Measurements from ENCODE around the gene TNS1. TPM values are rescaled to one million over a fixed set of nuclear protein-coding genes. Genes with fewer than 3 reads are reported as not detected.

The TNS1 gene
- total RNA-seq, 2 donors from 2014 or later = 0.65 to 0.93 TPM

- no peaks in the 10 kb centered on the region for H3K27me3 Mint-ChIP-seq (ENCODE audit: low read depth)
- no peaks in the 10 kb centered on the region for H3K9me3 Mint-ChIP-seq
- no peak for DNase-seq
- H3K4me3 Mint-ChIP-seq = no peak overlapping the region
- H3K4me1 Mint-ChIP-seq (ENCODE audit: low read depth) = no peaks in the 10 kb centered on the region
- H3K36me3 Mint-ChIP-seq (ENCODE audit: insufficient read depth in 2 of 2) = no peaks in the 10 kb centered on the region
- no peak for ATAC-seq (replicated peaks in 1 of 2)
- H3K27ac Mint-ChIP-seq = no peak overlapping the region
These were observed 133.9 kb downstream of the TNS1 start for GRCh38 chr2:217868911-217869334.

- H3K4me3 Mint-ChIP-seq = no peak overlapping the region
- no peaks in the 10 kb centered on the region for H3K36me3 Mint-ChIP-seq (ENCODE audit: insufficient read depth in 2 of 2)
- no peaks in the 10 kb centered on the region for H3K9me3 Mint-ChIP-seq
- H3K27ac Mint-ChIP-seq = no peak overlapping the region
- DNase-seq (no peak), ATAC-seq (replicated peaks in 1 of 2) (no peak)
- H3K27me3 Mint-ChIP-seq (ENCODE audit: low read depth) = no peaks in the 10 kb centered on the region
- H3K4me1 Mint-ChIP-seq (ENCODE audit: low read depth) = no peaks in the 10 kb centered on the region
These were observed 134.4 kb downstream of the TNS1 start for GRCh38 chr2:217868265-217868892.

- ATAC-seq (replicated peaks in 1 of 2) (no peak), DNase-seq (no peak)
- Mint-ChIP-seq H3K27ac (no peak overlapping the region), H3K36me3 (ENCODE audit: insufficient read depth in 2 of 2) (no peaks in the 10 kb centered on the region), H3K4me1 (ENCODE audit: low read depth) (no peaks in the 10 kb centered on the region), H3K4me3 (no peak overlapping the region), H3K9me3 (no peaks in the 10 kb centered on the region), H3K27me3 (ENCODE audit: low read depth) (no peaks in the 10 kb centered on the region)
These were observed 136.3 kb downstream of the TNS1 start for GRCh38 chr2:217866457-217866856.

- no peaks in the 10 kb centered on the region for H3K9me3 Mint-ChIP-seq
- H3K27me3 Mint-ChIP-seq (ENCODE audit: low read depth) = no peaks in the 10 kb centered on the region
- H3K27ac Mint-ChIP-seq = no peak overlapping the region
- DNase-seq (peak in 1 of 2 donors; percentile 18), ATAC-seq (replicated peaks in 1 of 2) (peak; percentile 71 to 87)
- H3K4me3 Mint-ChIP-seq = no peak overlapping the region
- H3K4me1 Mint-ChIP-seq (ENCODE audit: low read depth) = no peaks in the 10 kb centered on the region
- no peaks in the 10 kb centered on the region for H3K36me3 Mint-ChIP-seq (ENCODE audit: insufficient read depth in 2 of 2)
These were observed 137.6 kb downstream of the TNS1 start for GRCh38 chr2:217864963-217865772.

- no peaks in the 10 kb centered on the region for H3K36me3 Mint-ChIP-seq (ENCODE audit: insufficient read depth in 2 of 2)
- H3K4me1 Mint-ChIP-seq (ENCODE audit: low read depth) = no peaks in the 10 kb centered on the region
- no peak for DNase-seq
- H3K27me3 Mint-ChIP-seq (ENCODE audit: low read depth) = no peaks in the 10 kb centered on the region
- no peak for ATAC-seq (replicated peaks in 1 of 2)
- no peak overlapping the region for H3K4me3 Mint-ChIP-seq
- no peaks in the 10 kb centered on the region for H3K9me3 Mint-ChIP-seq
- H3K27ac Mint-ChIP-seq = no peak overlapping the region
These were observed 138.9 kb downstream of the TNS1 start for GRCh38 chr2:217863883-217864282.

- Mint-ChIP-seq H3K27me3 (ENCODE audit: low read depth) (no peaks in the 10 kb centered on the region), H3K4me3 (no peak overlapping the region), H3K4me1 (ENCODE audit: low read depth) (no peaks in the 10 kb centered on the region), H3K27ac (no peak overlapping the region), H3K9me3 (no peaks in the 10 kb centered on the region), H3K36me3 (ENCODE audit: insufficient read depth in 2 of 2) (no peaks in the 10 kb centered on the region)
- ATAC-seq (replicated peaks in 1 of 2) = no peak
- DNase-seq = no peak
These were observed 141.4 kb downstream of the TNS1 start for GRCh38 chr2:217861334-217861877.

GRCh38 chr2:217859926-217860325 is 142.9 kb downstream of the TNS1 start:
- no peaks in the 10 kb centered on the region for H3K4me1 Mint-ChIP-seq (ENCODE audit: low read depth)
- H3K27ac Mint-ChIP-seq = no peak overlapping the region
- H3K9me3 Mint-ChIP-seq = no peaks in the 10 kb centered on the region
- ATAC-seq (replicated peaks in 1 of 2) = no peak
- no peaks in the 10 kb centered on the region for H3K27me3 Mint-ChIP-seq (ENCODE audit: low read depth)
- H3K4me3 Mint-ChIP-seq = no peak overlapping the region
- H3K36me3 Mint-ChIP-seq (ENCODE audit: insufficient read depth in 2 of 2) = no peaks in the 10 kb centered on the region
- DNase-seq = no peak

- no peaks in the 10 kb centered on the region for H3K4me1 Mint-ChIP-seq (ENCODE audit: low read depth)
- ATAC-seq (replicated peaks in 1 of 2) (no peak), DNase-seq (no peak)
- H3K4me3 Mint-ChIP-seq = no peak overlapping the region
- no peaks in the 10 kb centered on the region for H3K36me3 Mint-ChIP-seq (ENCODE audit: insufficient read depth in 2 of 2)
- H3K9me3 Mint-ChIP-seq = no peaks in the 10 kb centered on the region
- no peaks in the 10 kb centered on the region for H3K27me3 Mint-ChIP-seq (ENCODE audit: low read depth)
- H3K27ac Mint-ChIP-seq = no peak overlapping the region
These were observed 144.0 kb downstream of the TNS1 start for GRCh38 chr2:217858519-217859491.

- H3K36me3 Mint-ChIP-seq (ENCODE audit: insufficient read depth in 2 of 2) = no peaks in the 10 kb centered on the region
- no peaks in the 10 kb centered on the region for H3K4me1 Mint-ChIP-seq (ENCODE audit: low read depth)
- H3K4me3 Mint-ChIP-seq = no peak overlapping the region
- ATAC-seq (replicated peaks in 1 of 2) = no peak
- H3K9me3 Mint-ChIP-seq = no peaks in the 10 kb centered on the region
- H3K27me3 Mint-ChIP-seq (ENCODE audit: low read depth) = no peaks in the 10 kb centered on the region
- no peak for DNase-seq
- no peak overlapping the region for H3K27ac Mint-ChIP-seq
These were observed 144.9 kb downstream of the TNS1 start for GRCh38 chr2:217857624-217858506.

GRCh38 chr2:217856871-217857270 is 145.9 kb downstream of the TNS1 start:
- Mint-ChIP-seq H3K9me3 (no peaks in the 10 kb centered on the region), H3K36me3 (ENCODE audit: insufficient read depth in 2 of 2) (no peaks in the 10 kb centered on the region), H3K4me1 (ENCODE audit: low read depth) (no peaks in the 10 kb centered on the region), H3K27ac (no peak overlapping the region), H3K4me3 (no peak overlapping the region), H3K27me3 (ENCODE audit: low read depth) (no peaks in the 10 kb centered on the region)
- no peak for DNase-seq
- no peak for ATAC-seq (replicated peaks in 1 of 2)

- Mint-ChIP-seq H3K4me3 (no peak overlapping the region), H3K9me3 (no peaks in the 10 kb centered on the region), H3K36me3 (ENCODE audit: insufficient read depth in 2 of 2) (no peaks in the 10 kb centered on the region), H3K27me3 (ENCODE audit: low read depth) (no peaks in the 10 kb centered on the region), H3K27ac (no peak overlapping the region), H3K4me1 (ENCODE audit: low read depth) (no peaks in the 10 kb centered on the region)
- ATAC-seq (replicated peaks in 1 of 2) (no peak), DNase-seq (no peak)
These were observed 146.6 kb downstream of the TNS1 start for GRCh38 chr2:217856159-217856558.
